Gastrocnemius medialis (tissue), 4 donors: Measurements from ENCODE around the gene DDX56. TPM values are rescaled to one million over a fixed set of nuclear protein-coding genes. Genes with fewer than 3 reads are reported as not detected.
A peak's percentile ranks its signal among the peaks of the same experiment; 100 is the strongest.

ENCODE experiments used
- ATAC-seq, 2 donors: fragments of 150-250 bp; one replicate each; pipeline ENCODE4 v1.9.1; 2016
- DNase-seq, 2 donors: peaks; one replicate each; pipeline ENCODE4 v3.0.0-alpha.2; 2019
- H3K27ac ChIP-seq, 4 donors: fragments of 200-600 bp; sonication (generic); 1 replicate in 1 of 4; 2 replicates in 3 of 4; pipeline ENCODE4 v1.5.1; 2016 to 2018; ENCODE audit warnings: mild to moderate bottlenecking in 2 of 4, moderate library complexity in 1 of 4
- H3K27me3 ChIP-seq, 3 donors: fragments of 200-600 bp; sonication (generic) in 2 of 3; 1 replicate in 1 of 3; 2 replicates in 2 of 3; pipeline versions ENCODE4 v1.5.1 to v1.6.0; 2016 to 2019; ENCODE audit warnings: mild to moderate bottlenecking in 1 of 3, moderate library complexity in 1 of 3
- H3K36me3 ChIP-seq, 2 donors: fragments of 200-600 bp; sonication (generic) in 1 of 2; one replicate each; pipeline ENCODE4 v1.5.1; 2017 to 2018
- H3K4me1 ChIP-seq, 2 donors: fragments of 200-600 bp; sonication (generic) in 1 of 2; one replicate each; pipeline ENCODE4 v1.5.1; 2016 to 2017; ENCODE audit warnings: mild to moderate bottlenecking in 2 of 2
- H3K4me3 ChIP-seq, 4 donors: fragments of 200-600 bp; sonication (generic) in 3 of 4; 1 replicate in 1 of 4; 2 replicates in 3 of 4; pipeline ENCODE4 v1.5.1; 2016 to 2019; ENCODE audit warnings: mild to moderate bottlenecking in 2 of 4
- H3K9me3 ChIP-seq, 3 donors: fragments of 200-600 bp; sonication (generic) in 2 of 3; 1 replicate in 1 of 3; 2 replicates in 2 of 3; pipeline ENCODE4 v1.5.1; 2016 to 2019
- CTCF ChIP-seq, 5 experiments: fragments of 450-650 bp in 3 of 5; fragments of 200-600 bp in 2 of 5; sonication (generic) in 2 of 5; IDR thresholded peaks in 4 of 5; conservative IDR thresholded peaks in 1 of 5; 1 replicate in 4 of 5; 2 replicates in 1 of 5; pipeline ENCODE4 v1.5.1; 2016 to 2019; ENCODE audit warnings: antibody characterized with exemption in 5 of 5, mild to moderate bottlenecking in 3 of 5, moderate library complexity in 3 of 5
- POLR2A ChIP-seq, 2 donors: fragments of 450-650 bp; IDR thresholded peaks; one replicate each; pipeline ENCODE4 v1.6.1; 2017; ENCODE audit warnings: antibody characterized with exemption in 2 of 2, mild to moderate bottlenecking in 2 of 2, moderate library complexity in 2 of 2
- in situ Hi-C, 4 donors: fragments of 200-750 bp; cut with MboI; loops; one replicate each; pipeline versions ENCODE4 v1.15.0 to v1.8.0; 2017; ENCODE audit warnings: low sequenced_read_pairs in 4 of 4
- intact Hi-C: fragments of 100-400 bp; cut with DNase I; formaldehyde crosslinking; loops from one replicate; pipeline ENCODE4 v1.15.1; 2023; ENCODE audit warnings: low total_unique reads
- total RNA-seq, 4 donors: library from RNA; depleted of rRNA; stranded (reverse); fragments of >200 nt; gene quantifications; one replicate each; pipeline versions ENCODE4 v1.1.0 to v1.2.3, GENCODE V29; 2016

The DDX56 gene
- total RNA-seq, 4 donors from 2014 or later = 57.7 to 73.2 (median 66.1) TPM

DNA sequence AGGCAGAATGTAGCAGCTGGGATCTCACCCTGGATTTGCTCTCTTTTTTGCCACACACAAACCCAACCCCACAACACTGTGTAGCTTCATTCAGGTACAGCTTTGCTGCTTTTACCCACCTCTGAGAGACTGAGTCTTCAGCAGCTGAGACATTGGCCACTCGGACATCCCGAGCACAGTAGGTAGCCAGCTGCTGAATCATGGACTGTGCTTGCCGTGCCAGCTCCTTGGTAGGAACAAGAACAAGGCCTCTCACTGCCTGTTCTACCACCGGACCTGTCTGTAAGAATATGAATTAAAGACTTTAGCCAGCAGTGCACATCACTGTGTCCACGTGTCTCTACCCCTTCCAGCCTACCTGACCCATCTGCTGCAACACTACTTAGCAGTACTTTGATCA lies 937 bp downstream of the DDX56 start:
- Histone ChIP-seq H3K36me3 (peaks cover 0 to 52% of the 10 kb centered on the region in 2 donors), H3K27ac (peak overlapping the region; percentile 88 to 98 (median 93)), H3K4me1 (peaks cover 26 to 27% of the 10 kb centered on the region in 2 donors), H3K27me3 (no peaks in the 10 kb centered on the region), H3K4me3 (peak overlapping the region; percentile 88 to 99 (median 96)), H3K9me3 (no peaks in the 10 kb centered on the region)
- DNase-seq = no peak
- TF ChIP-seq CTCF (IDR thresholded peaks at IDR 0.05 in 4 of 5, conservative IDR thresholded peaks at IDR 0.05 in 1 of 5) = no peak
- no peak for TF ChIP-seq POLR2A (IDR thresholded peaks at IDR 0.05)
- no peak for ATAC-seq
- intact Hi-C loops = no loop called here
- in situ Hi-C loops = no loop called here

GRCh38 chr7:44569959-44570358 lies 3.7 kb downstream of the DDX56 start:
- ATAC-seq = no peak
- TF ChIP-seq POLR2A (IDR thresholded peaks at IDR 0.05) (no peak), CTCF (IDR thresholded peaks at IDR 0.05 in 4 of 5, conservative IDR thresholded peaks at IDR 0.05 in 1 of 5) (no peak)
- no peak for DNase-seq
- intact Hi-C loops = loop anchor here (10.0 kb wide), 1 partner anchor 195 kb away; no protein-coding TSS in a partner anchor
- no peak overlapping the region for H3K27ac ChIP-seq
- peaks cover 0 to 75% of the 10 kb centered on the region in 2 donors for H3K36me3 ChIP-seq
- peaks cover 23 to 25% of the 10 kb centered on the region in 2 donors for H3K4me1 ChIP-seq
- H3K4me3 ChIP-seq = no peak overlapping the region
- H3K27me3 ChIP-seq = no peaks in the 10 kb centered on the region
- in situ Hi-C loops = no loop called here
- H3K9me3 ChIP-seq = no peaks in the 10 kb centered on the region

- Histone ChIP-seq H3K36me3 (peaks cover 0 to 85% of the 10 kb centered on the region in 2 donors), H3K4me3 (no peak overlapping the region), H3K27me3 (no peaks in the 10 kb centered on the region), H3K4me1 (peaks cover 14 to 20% of the 10 kb centered on the region in 2 donors), H3K9me3 (no peaks in the 10 kb centered on the region), H3K27ac (no peak overlapping the region)
- intact Hi-C loops = loop anchor here (10.0 kb wide), 1 partner anchor 194 kb away; no protein-coding TSS in a partner anchor
- no peak for DNase-seq
- in situ Hi-C loops = no loop called here
- no peak for TF ChIP-seq CTCF (IDR thresholded peaks at IDR 0.05 in 4 of 5, conservative IDR thresholded peaks at IDR 0.05 in 1 of 5)
- TF ChIP-seq POLR2A (IDR thresholded peaks at IDR 0.05) = no peak
- no peak for ATAC-seq
Measured at GRCh38 chr7:44568771-44569560, 4.7 kb downstream of the DDX56 start.

DNA sequence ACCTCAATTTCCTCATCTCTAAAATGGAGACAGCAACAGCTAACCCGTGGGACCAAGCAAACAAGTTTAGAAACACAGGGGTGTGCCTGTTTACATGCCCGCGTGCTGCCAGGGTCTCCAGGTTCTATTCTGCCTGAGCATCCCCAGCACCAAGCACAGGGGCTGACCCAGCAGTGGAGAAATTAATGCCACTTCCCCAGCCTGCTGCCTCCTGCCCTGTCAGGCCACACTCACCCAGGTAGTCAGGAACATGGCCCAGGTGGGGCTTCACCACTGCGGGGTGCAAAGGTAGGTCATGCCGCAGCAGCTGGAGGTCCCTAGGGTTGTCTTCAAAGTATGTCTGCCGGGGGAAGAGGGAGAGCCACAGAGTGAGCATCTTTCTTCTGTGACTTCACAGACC lies 5.8 kb downstream of the DDX56 start:
- in situ Hi-C loops (no loop called here), intact Hi-C loops (loop anchor here (10.0 kb wide), 1 partner anchor 193 kb away; no protein-coding TSS in a partner anchor)
- H3K36me3 ChIP-seq = peaks cover 0 to 94% of the 10 kb centered on the region in 2 donors
- TF ChIP-seq POLR2A (IDR thresholded peaks at IDR 0.05) (no peak), CTCF (IDR thresholded peaks at IDR 0.05 in 4 of 5, conservative IDR thresholded peaks at IDR 0.05 in 1 of 5) (no peak)
- no peak overlapping the region for H3K27ac ChIP-seq
- H3K9me3 ChIP-seq = no peaks in the 10 kb centered on the region
- no peak for ATAC-seq
- no peak for DNase-seq
- no peaks in the 10 kb centered on the region for H3K27me3 ChIP-seq
- H3K4me1 ChIP-seq = peaks cover 10 to 16% of the 10 kb centered on the region in 2 donors
- H3K4me3 ChIP-seq = no peak overlapping the region
